22Rv1 (cell line): ENCODE data around the gene RTF2.

ENCODE experiments used
- ZFX ChIP-seq: fragments of 450-650 bp; IDR thresholded peaks from 2 replicates; pipeline ENCODE4 v1.6.1; 2017; ENCODE audit warnings: antibody characterized with exemption, borderline replicate concordance
- TF ChIP-seq, protein P1 (sequence below): fragments of 450-650 bp; IDR thresholded peaks from 2 replicates; pipeline ENCODE4 v1.5.1; 2017; ENCODE audit warnings: mild to moderate bottlenecking

- TF ChIP-seq, protein P1, sequence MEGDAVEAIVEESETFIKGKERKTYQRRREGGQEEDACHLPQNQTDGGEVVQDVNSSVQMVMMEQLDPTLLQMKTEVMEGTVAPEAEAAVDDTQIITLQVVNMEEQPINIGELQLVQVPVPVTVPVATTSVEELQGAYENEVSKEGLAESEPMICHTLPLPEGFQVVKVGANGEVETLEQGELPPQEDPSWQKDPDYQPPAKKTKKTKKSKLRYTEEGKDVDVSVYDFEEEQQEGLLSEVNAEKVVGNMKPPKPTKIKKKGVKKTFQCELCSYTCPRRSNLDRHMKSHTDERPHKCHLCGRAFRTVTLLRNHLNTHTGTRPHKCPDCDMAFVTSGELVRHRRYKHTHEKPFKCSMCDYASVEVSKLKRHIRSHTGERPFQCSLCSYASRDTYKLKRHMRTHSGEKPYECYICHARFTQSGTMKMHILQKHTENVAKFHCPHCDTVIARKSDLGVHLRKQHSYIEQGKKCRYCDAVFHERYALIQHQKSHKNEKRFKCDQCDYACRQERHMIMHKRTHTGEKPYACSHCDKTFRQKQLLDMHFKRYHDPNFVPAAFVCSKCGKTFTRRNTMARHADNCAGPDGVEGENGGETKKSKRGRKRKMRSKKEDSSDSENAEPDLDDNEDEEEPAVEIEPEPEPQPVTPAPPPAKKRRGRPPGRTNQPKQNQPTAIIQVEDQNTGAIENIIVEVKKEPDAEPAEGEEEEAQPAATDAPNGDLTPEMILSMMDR, result no peak
- no peak for TF ChIP-seq ZFX
These were observed 69.6 kb downstream of the RTF2 start for GRCh38 chr20:56537997-56538396.
